Subcutaneous adipose tissue (tissue), 4 donors: Measurements from ENCODE around the gene FAM222B. TPM values are rescaled to one million over a fixed set of nuclear protein-coding genes. Genes with fewer than 3 reads are reported as not detected.

Experiments used
- CTCF ChIP-seq: fragments of 450-650 bp; IDR thresholded peaks from one replicate; pipeline ENCODE4 v1.5.1; 2016; ENCODE audit warnings: low read depth, mild to moderate bottlenecking, control low read depth, antibody characterized with exemption, moderate library complexity
- total RNA-seq, 4 donors: library from RNA; depleted of rRNA; stranded (reverse); fragments of >200 nt; gene quantifications; one replicate each; pipeline ENCODE4 v1.1.0, GENCODE V29; 2016

The FAM222B gene
- total RNA-seq, 4 donors from 2014 or later: 6.6 to 30.0 (median 12.1) TPM

GRCh38 chr17:28726627-28727491 lies 115.7 kb downstream of the FAM222B start:
- no peak for TF ChIP-seq CTCF

GRCh38 chr17:28726226-28726626 lies 116.4 kb downstream of the FAM222B start, which contains the start of gene TLCD1:
Gene TLCD1 (minus strand): TSS chr17:28726233. CDS start chr17:28726097, 136 bp downstream.
- no peak for TF ChIP-seq CTCF

- TF ChIP-seq CTCF: no peak
Measured at GRCh38 chr17:28725660-28726225, 116.8 kb downstream of the FAM222B start.

- TF ChIP-seq CTCF: no peak
Measured at GRCh38 chr17:28725166-28725659, 117.4 kb downstream of the FAM222B start.

GRCh38 chr17:28724500-28725165 lies 118.0 kb downstream of the FAM222B start:
- no peak for TF ChIP-seq CTCF

- no peak for TF ChIP-seq CTCF
Measured at GRCh38 chr17:28723159-28723835, 119.3 kb downstream of the FAM222B start.
